GM10248 (cell line): ENCODE results near the gene MICAL3.
"Not testable (repeated sequence)": the region's sequence is repeated elsewhere in the genome, so short reads cannot be mapped to it uniquely, and the experiment has no call there.

Experiments used
- CTCF ChIA-PET: fragments of 300-600 bp; sonication (Branson Sonifier 250); formaldehyde crosslinking; extraction: SDS; loops from one replicate; lab custom pipeline; 2021; ENCODE audit warnings: antibody characterized with exemption; lab: Yijun Ruan, JAX
- POLR2A ChIA-PET: fragments of 350-650 bp; sonication (Branson Sonifier 250); formaldehyde crosslinking; extraction: SDS; loops from one replicate; lab custom pipeline; 2020; ENCODE audit warnings: antibody characterized with exemption; lab: Yijun Ruan, JAX
- DNase-seq: peaks from one replicate; pipeline ENCODE4 v3.0.0; 2012; ENCODE audit errors: extremely low spot score
- CTCF ChIP-seq: IDR thresholded peaks from 2 replicates; pipeline ENCODE4 v1.5.1; 2012; ENCODE audit warnings: mild to moderate bottlenecking, low read depth; ENCODE audit errors: extremely low read depth, missing control alignments, control extremely low read depth

Gene MICAL3

GRCh38 chr22:18024276-18024939 is at the start of gene MICAL3:
MICAL3 (minus strand) TSS chr22:18024561; CDS start chr22:17906812, 117,749 bp downstream.
- ChIA-PET CTCF (interaction anchor here (0.7 to 3.4 kb wide), 20 partner anchors 9 to 466 kb away, joined by 3 to 20 read pairs (median 5); no protein-coding TSS in a partner anchor), POLR2A (no interaction called here)
- TF ChIP-seq CTCF = peak; percentile 94
- peak; percentile 87 for DNase-seq

- DNase-seq, POLR2A ChIA-PET: not testable (repeated sequence)
- CTCF ChIA-PET = interaction anchor here (0.8 to 10.8 kb wide), 5 partner anchors 10 to 242 kb away, joined by 3 to 249 read pairs (median 59); no protein-coding TSS in a partner anchor
Measured at GRCh38 chr22:18073927-18074326, 49.6 kb upstream of the MICAL3 start.

- no peak for DNase-seq
- ChIA-PET POLR2A (no interaction called here), CTCF (interaction anchor here (5.5 to 10.8 kb wide), 2 partner anchors 9 to 241 kb away, joined by 91 to 249 read pairs; no protein-coding TSS in a partner anchor)
- TF ChIP-seq CTCF = no peak
Measured at GRCh38 chr22:18073467-18073866, 49.1 kb upstream of the MICAL3 start.

GRCh38 chr22:18071968-18072310 is 47.6 kb upstream of the MICAL3 start:
- ChIA-PET CTCF (interaction anchor here (0.9 to 10.8 kb wide), 7 partner anchors 9 to 281 kb away, joined by 3 to 249 read pairs (median 4); no protein-coding TSS in a partner anchor), POLR2A (no interaction called here)
- no peak for DNase-seq
- TF ChIP-seq CTCF = no peak

GRCh38 chr22:18071307-18071967 is 47.1 kb upstream of the MICAL3 start:
- POLR2A ChIA-PET, DNase-seq: not testable (repeated sequence)
- CTCF ChIA-PET = interaction anchor here (0.9 to 10.8 kb wide), 7 partner anchors 8 to 281 kb away, joined by 3 to 249 read pairs (median 4); no protein-coding TSS in a partner anchor

GRCh38 chr22:18070556-18071306 is 46.4 kb upstream of the MICAL3 start:
- peak; percentile 23 for TF ChIP-seq CTCF
- ChIA-PET POLR2A (no interaction called here), CTCF (interaction anchor here (1.2 to 10.8 kb wide), 3 partner anchors 42 to 280 kb away, joined by 3 to 249 read pairs (median 5); no protein-coding TSS in a partner anchor)
- no peak for DNase-seq

- ChIA-PET POLR2A (no interaction called here), CTCF (interaction anchor here (0.7 to 10.8 kb wide), 3 partner anchors 30 to 283 kb away, joined by 3 to 249 read pairs (median 4); no protein-coding TSS in a partner anchor)
- no peak for DNase-seq
- TF ChIP-seq CTCF = no peak
Measured at GRCh38 chr22:18070041-18070440, 45.7 kb upstream of the MICAL3 start.
